HepG2 (cell line): ENCODE data around the gene BCAS3. TPM values are rescaled to one million over a fixed set of nuclear protein-coding genes. Genes with fewer than 3 reads are reported as not detected.

Experiments
- ATAC-seq: fragments of 200-7000 bp; cut with Tn5 transposase; 3 replicates; pipeline ENCODE4 v1.9.1; 2020; ENCODE audit warnings: mild to moderate bottlenecking, moderate library complexity
- BruUV-seq: library from RNA; stranded (reverse); fragments of 400-500 nt; replicated peaks from 2 replicates; lab custom pipeline; 2021; lab: Mats Ljungman, UMichigan
- CTCF ChIA-PET: fragments of 300-600 bp; formaldehyde crosslinking; extraction: SDS; loops from one replicate; lab custom pipeline; 2021; ENCODE audit warnings: low total read pairs, inconsistent platforms, low intra/inter-chr PET ratio; lab: Yijun Ruan, JAX
- POLR2A ChIA-PET: fragments of 350-600 bp; sonication (Branson Sonifier 250); formaldehyde crosslinking; loops from one replicate; lab custom pipeline; 2020; ENCODE audit warnings: antibody characterized with exemption, inconsistent platforms; lab: Yijun Ruan, JAX
- DNase-seq: peaks from one replicate; pipeline ENCODE4 v3.0.0-alpha.2; 2015; ENCODE audit warnings: low spot score
- FAIRE-seq: peaks from 3 replicates; lab custom pipeline; 2011; peaks lifted over from hg19 to GRCh38; lab: Jason Lieb, UNC
- H2AFZ ChIP-seq: one replicate; pipeline ENCODE4 v1.6.1; 2011; ENCODE audit warnings: low read length, inconsistent platforms
- H3K27ac ChIP-seq: fragments of 300-600 bp; 3 replicates; pipeline ENCODE4 v1.8.0; 2011; ENCODE audit warnings: mixed run types, mild to moderate bottlenecking, mixed read lengths, low read length, inconsistent platforms; ENCODE audit not compliant: insufficient read depth; ENCODE audit errors: extremely low read length
- H3K27me3 ChIP-seq, 2 experiments: fragments of 200-600 bp in 1 of 2; 2 replicates in 1 of 2; 3 replicates in 1 of 2; pipeline versions ENCODE4 v1.6.0 to v1.8.0; 2011; ENCODE audit warnings: low read length in 2 of 2, mild to moderate bottlenecking in 2 of 2, moderate library complexity in 2 of 2, inconsistent platforms in 1 of 2; ENCODE audit not compliant: insufficient read depth in 2 of 2, control insufficient read depth in 1 of 2
- H3K36me3 ChIP-seq, 2 experiments: fragments of 200-600 bp in 1 of 2; replicated peaks in 1 of 2; 2 replicates in 1 of 2; 3 replicates in 1 of 2; pipeline versions ENCODE4 v1.5.1 to v1.8.0; 2011; ENCODE audit warnings: low read length in 2 of 2, inconsistent platforms in 1 of 2; ENCODE audit not compliant: insufficient read depth in 2 of 2, control insufficient read depth in 1 of 2
- H3K4me1 ChIP-seq: 2 replicates; pipeline ENCODE4 v1.5.1; 2012; ENCODE audit warnings: low read length, inconsistent platforms; ENCODE audit not compliant: insufficient read depth
- H3K4me2 ChIP-seq: 2 replicates; pipeline ENCODE4 v1.6.0; 2011; ENCODE audit warnings: low read depth, low read length, inconsistent platforms
- H3K4me3 ChIP-seq, 3 experiments: fragments of 200-600 bp in 1 of 3; sonication (generic), shearing (Covaris generic) in 1 of 3; replicated peaks in 1 of 3; 2 replicates each; pipeline ENCODE4 v1.5.1; 2011 to 2016; ENCODE audit warnings: low read length in 3 of 3, inconsistent platforms in 2 of 3, low read depth in 2 of 3, mild to moderate bottlenecking in 2 of 3, control low read depth in 1 of 3, mixed read lengths in 1 of 3; ENCODE audit not compliant: insufficient read depth in 1 of 3
- H3K79me2 ChIP-seq: one replicate; pipeline ENCODE4 v1.6.1; 2011; ENCODE audit warnings: low read length, inconsistent platforms; ENCODE audit not compliant: insufficient read depth
- H3K9ac ChIP-seq: 2 replicates; pipeline ENCODE4 v1.6.0; 2011; ENCODE audit warnings: mild to moderate bottlenecking, low read depth, low read length, inconsistent platforms; ENCODE audit not compliant: insufficient read depth
- H3K9me3 ChIP-seq: 2 replicates; pipeline ENCODE4 v1.5.1; 2012; ENCODE audit warnings: mild to moderate bottlenecking, low read length
- H4K20me1 ChIP-seq: 2 replicates; pipeline ENCODE4 v1.6.0; 2011; ENCODE audit warnings: inconsistent platforms, mild to moderate bottlenecking, low read length, moderate library complexity; ENCODE audit not compliant: insufficient read depth
- ETV5 ChIP-seq: IDR thresholded peaks from 2 replicates; pipeline ENCODE4 v1.6.1; 2018; ENCODE audit warnings: missing biosample characterization, missing genetic modification reagents, inconsistent platforms, borderline replicate concordance
- FOXP1 ChIP-seq, 2 experiments: fragments of 450-650 bp in 1 of 2; IDR thresholded peaks; 2 replicates each; pipeline ENCODE4 v1.6.1; 2017 to 2018; ENCODE audit warnings: antibody characterized with exemption in 1 of 2
- ISX ChIP-seq: sonication (generic); formaldehyde crosslinking; conservative IDR thresholded peaks from 2 replicates; pipeline ENCODE4 v1.5.0; 2020; ENCODE audit warnings: missing genetic modification reagents
- KDM5A ChIP-seq: fragments of 200-600 bp; sonication (generic); IDR thresholded peaks from 2 replicates; pipeline ENCODE4 v1.7.0; 2018; ENCODE audit warnings: antibody characterized with exemption, mild to moderate bottlenecking, low read length, borderline replicate concordance
- LCORL ChIP-seq, 2 experiments: fragments of 450-650 bp in 1 of 2; sonication (generic) in 1 of 2; formaldehyde crosslinking in 1 of 2; IDR thresholded peaks; 2 replicates each; pipeline versions ENCODE4 v1.5.0 to v1.6.1; 2017 to 2020; ENCODE audit warnings: antibody characterized with exemption in 1 of 2, missing genetic modification reagents in 1 of 2
- NCOA1 ChIP-seq: sonication (generic); formaldehyde crosslinking; IDR thresholded peaks from 2 replicates; pipeline ENCODE4 v1.9.0; 2021; ENCODE audit warnings: missing genetic modification reagents
- RBFOX2 ChIP-seq: fragments of 200-400 bp; formaldehyde crosslinking; IDR thresholded peaks from 2 replicates; pipeline ENCODE4 v1.6.1; 2017; ENCODE audit warnings: low read depth, mild to moderate bottlenecking, low read length
- SP1 ChIP-seq, 2 experiments: fragments of 450-650 bp in 1 of 2; sonication (generic) in 1 of 2; formaldehyde crosslinking in 1 of 2; IDR thresholded peaks; 2 replicates each; pipeline versions ENCODE4 v1.4.0 to v1.6.1; 2016 to 2020; ENCODE audit warnings: missing genetic modification reagents in 1 of 2
- ZNF12 ChIP-seq: sonication (generic); formaldehyde crosslinking; IDR thresholded peaks from 2 replicates; pipeline ENCODE4 v1.5.0; 2020; ENCODE audit warnings: missing genetic modification reagents
- WGBS: methylation state at CpG from one replicate; pipeline ENCODE4 v1.1.6; 2017; ENCODE audit warnings: low lambda C conversion rate; 5-methylcytosine and 5-hydroxymethylcytosine counted together
- in situ Hi-C: cut with HindIII; loops from 2 replicates; pipeline ENCODE4 v1.10.0; 2017; ENCODE audit warnings: low pct_unique_long_range_greater_than_20kb; ENCODE audit not compliant: extremely low pct_ligation_motif_present
- intact Hi-C: fragments of 100-400 bp; cut with micrococcal nuclease; formaldehyde crosslinking; loops from one replicate; pipeline ENCODE4 v1.10.0; 2022; ENCODE audit not compliant: unreplicated experiment
- polyA plus RNA-seq, 8 experiments: library from polyadenylated mRNA; depleted of rRNA in 3 of 8; stranded (reverse) in 7 of 8; unstranded in 1 of 8; fragments of >200 nt; fragmentation: Illumina TruSeq in 4 of 8; extraction: Trizol in 4 of 8; gene quantifications; 2 replicates each; pipeline versions ENCODE4 v1.2.1 to v1.2.3, GENCODE V29; 2011 to 2016; ENCODE audit warnings: low read depth in 4 of 8, missing spikeins in 1 of 8, mixed read lengths in 1 of 8; ENCODE audit not compliant: insufficient read depth in 1 of 8
- total RNA-seq, 5 experiments: library from RNA; depleted of rRNA; stranded (reverse); fragments of >200 nt; fragmentation: Illumina TruSeq; extraction: Trizol; gene quantifications; 2 replicates each; pipeline ENCODE4 v1.2.3, GENCODE V29; 2016; ENCODE audit warnings: low read depth in 1 of 5
- TF ChIP-seq, protein P1 (sequence below): sonication (generic); formaldehyde crosslinking; IDR thresholded peaks from 2 replicates; pipeline ENCODE4 v1.5.0; 2020; ENCODE audit warnings: missing genetic modification reagents, mild to moderate bottlenecking, borderline replicate concordance
- TF ChIP-seq, protein P2 (sequence below): sonication (generic); formaldehyde crosslinking; IDR thresholded peaks from 2 replicates; pipeline ENCODE4 v1.5.0; 2020; ENCODE audit warnings: missing genetic modification reagents
- TF ChIP-seq, protein P3 (sequence below): sonication (generic); formaldehyde crosslinking; IDR thresholded peaks from 2 replicates; pipeline ENCODE4 v1.5.0; 2020; ENCODE audit warnings: mild to moderate bottlenecking, low read depth, missing genetic modification reagents, borderline replicate concordance
- TF ChIP-seq, protein P4 (sequence below): sonication (generic); formaldehyde crosslinking; IDR thresholded peaks from 2 replicates; pipeline ENCODE4 v1.4.0; 2020; ENCODE audit warnings: missing genetic modification reagents, low read depth, mild to moderate bottlenecking, borderline replicate concordance
- TF ChIP-seq, protein P5 (sequence below): sonication (generic); formaldehyde crosslinking; IDR thresholded peaks from 2 replicates; pipeline ENCODE4 v1.5.0; 2020; ENCODE audit warnings: missing genetic modification reagents
- TF ChIP-seq, protein P6 (sequence below): IDR thresholded peaks from 2 replicates; pipeline ENCODE4 v1.6.1; 2016; ENCODE audit warnings: control low read depth

The BCAS3 gene
- total and polyA plus RNA-seq, 2 of the 13 experiments (the other 11 are each of a cell fraction or from before 2014, with no cell fraction given) = 10.7 to 11.2 TPM

DNA sequence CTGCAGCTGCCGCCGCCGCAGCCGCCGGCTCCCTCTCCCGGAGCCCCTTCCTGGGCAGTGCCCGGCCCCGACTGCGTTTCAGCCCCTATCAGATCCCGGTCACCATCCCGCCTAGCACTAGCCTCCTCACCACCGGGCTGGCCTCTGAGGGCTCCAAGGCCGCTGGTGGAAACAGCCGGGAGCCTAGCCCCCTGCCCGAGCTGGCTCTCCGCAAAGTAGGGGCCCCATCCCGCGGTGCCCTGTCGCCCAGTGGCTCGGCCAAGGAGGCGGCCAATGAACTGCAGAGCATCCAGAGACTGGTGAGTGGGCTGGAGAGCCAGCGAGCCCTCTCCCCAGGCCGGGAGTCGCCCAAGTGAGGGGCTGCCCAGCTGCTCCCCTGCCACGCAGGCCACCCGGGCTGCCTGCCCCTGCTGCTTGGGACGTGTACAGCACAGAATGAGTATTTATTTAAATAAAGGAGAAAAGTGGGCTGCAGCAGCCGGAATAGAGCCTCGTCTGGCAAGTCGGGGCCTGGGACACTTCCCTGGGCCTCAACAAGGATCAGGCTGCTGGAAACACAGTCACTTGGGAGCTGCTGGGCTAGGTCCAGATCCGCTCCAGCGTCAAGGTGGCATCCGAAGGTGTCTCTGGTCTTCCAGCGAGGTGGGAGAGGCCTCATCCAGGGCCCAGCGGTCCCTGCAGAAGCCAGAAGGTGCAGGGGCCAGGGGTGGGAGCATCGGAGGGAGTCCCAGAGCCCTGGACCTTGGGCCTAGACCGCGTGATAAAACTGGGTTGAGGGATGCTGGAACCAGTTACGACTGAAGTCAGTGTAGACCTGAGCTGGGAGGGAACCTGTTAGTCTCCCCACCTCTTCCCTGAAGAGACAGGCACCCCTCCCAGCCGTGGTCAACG is 730.7 kb downstream of the BCAS3 start:
- POLR2A ChIA-PET = interaction anchor here (1.0 to 3.7 kb wide), 2 partner anchors 9 to 53 kb away, joined by 3 to 19 read pairs; partner anchors contain the start of gene TBX2
- no peak overlapping the region for H3K27ac ChIP-seq
- no peak overlapping the region for H2AFZ ChIP-seq
- FAIRE-seq = no peak
- no TSS peak for BruUV-seq
- peaks cover 37% of the 10 kb centered on the region for H3K4me1 ChIP-seq
- no peaks in the 10 kb centered on the region for H3K27me3 ChIP-seq
- DNase-seq = no peak
- intact Hi-C loops (loop anchor here (1.0 to 5.0 kb wide), 3 partner anchors 344 to 438 kb away; no protein-coding TSS in a partner anchor), in situ Hi-C loops (no loop called here)
- H3K9ac ChIP-seq = no peak overlapping the region
- no peaks in the 10 kb centered on the region for H3K79me2 ChIP-seq
- H3K9me3 ChIP-seq = no peaks in the 10 kb centered on the region
- no peak for ATAC-seq
- WGBS = 95% methylated on average over 41 of the region's 41 CpGs
- peaks cover 0 to 5% of the 10 kb centered on the region in 2 experiments; a peak in 2 of 5 replicates for H3K36me3 ChIP-seq
- 0 out of 6 replicates have a peak overlapping the region, but pooled peaks of 1 of the 3 experiments have one; percentile 77 for H3K4me3 ChIP-seq
- CTCF ChIA-PET = interaction anchor here (1.6 to 1.8 kb wide), 4 partner anchors 52 to 437 kb away, joined by 3 to 13 read pairs (median 9); no protein-coding TSS in a partner anchor
- H4K20me1 ChIP-seq = no peaks in the 10 kb centered on the region
- H3K4me2 ChIP-seq = peak overlapping the region; percentile 92
- TF ChIP-seq, protein P1, sequence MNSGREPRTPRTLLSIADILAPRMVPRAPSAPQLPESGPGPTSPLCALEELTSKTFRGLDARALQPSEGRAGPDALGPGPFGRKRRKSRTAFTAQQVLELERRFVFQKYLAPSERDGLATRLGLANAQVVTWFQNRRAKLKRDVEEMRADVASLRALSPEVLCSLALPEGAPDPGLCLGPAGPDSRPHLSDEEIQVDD (CRISPR knock-in tag) = no peak
- TF ChIP-seq, protein P2, sequence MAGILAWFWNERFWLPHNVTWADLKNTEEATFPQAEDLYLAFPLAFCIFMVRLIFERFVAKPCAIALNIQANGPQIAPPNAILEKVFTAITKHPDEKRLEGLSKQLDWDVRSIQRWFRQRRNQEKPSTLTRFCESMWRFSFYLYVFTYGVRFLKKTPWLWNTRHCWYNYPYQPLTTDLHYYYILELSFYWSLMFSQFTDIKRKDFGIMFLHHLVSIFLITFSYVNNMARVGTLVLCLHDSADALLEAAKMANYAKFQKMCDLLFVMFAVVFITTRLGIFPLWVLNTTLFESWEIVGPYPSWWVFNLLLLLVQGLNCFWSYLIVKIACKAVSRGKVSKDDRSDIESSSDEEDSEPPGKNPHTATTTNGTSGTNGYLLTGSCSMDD = no peak
- TF ChIP-seq SP1 (IDR thresholded peaks at IDR 0.05) = no peak
- no peak for TF ChIP-seq SP1 (CRISPR knock-in tag; IDR thresholded peaks at IDR 0.05)
- peak; percentile 68 for TF ChIP-seq RBFOX2
- TF ChIP-seq, protein P3, sequence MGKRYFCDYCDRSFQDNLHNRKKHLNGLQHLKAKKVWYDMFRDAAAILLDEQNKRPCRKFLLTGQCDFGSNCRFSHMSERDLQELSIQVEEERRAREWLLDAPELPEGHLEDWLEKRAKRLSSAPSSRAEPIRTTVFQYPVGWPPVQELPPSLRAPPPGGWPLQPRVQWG (CRISPR knock-in tag) = no peak
- no peak for TF ChIP-seq ZNF12 (CRISPR knock-in tag)
- TF ChIP-seq FOXP1 (IDR thresholded peaks at IDR 0.05) = no peak
- TF ChIP-seq FOXP1 (CRISPR knock-in tag; IDR thresholded peaks at IDR 0.05) = no peak
- 0 out of 2 replicates have a peak, but pooled peaks have one; percentile 5 for TF ChIP-seq ETV5 (CRISPR knock-in tag)
- no peak for TF ChIP-seq KDM5A
- TF ChIP-seq, protein P4, sequence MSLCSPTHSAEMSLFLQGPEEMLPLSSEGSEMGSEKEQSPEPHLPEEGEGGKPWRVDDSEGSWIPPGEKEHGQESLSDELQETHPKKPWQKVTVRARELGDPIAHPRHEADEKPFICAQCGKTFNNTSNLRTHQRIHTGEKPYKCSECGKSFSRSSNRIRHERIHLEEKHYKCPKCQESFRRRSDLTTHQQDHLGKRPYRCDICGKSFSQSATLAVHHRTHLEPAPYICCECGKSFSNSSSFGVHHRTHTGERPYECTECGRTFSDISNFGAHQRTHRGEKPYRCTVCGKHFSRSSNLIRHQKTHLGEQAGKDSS (CRISPR knock-in tag) = no peak
- no peak for TF ChIP-seq LCORL (IDR thresholded peaks at IDR 0.05)
- TF ChIP-seq LCORL (CRISPR knock-in tag; IDR thresholded peaks at IDR 0.05) = no peak
- no peak for TF ChIP-seq NCOA1 (CRISPR knock-in tag)
- TF ChIP-seq, protein P5, sequence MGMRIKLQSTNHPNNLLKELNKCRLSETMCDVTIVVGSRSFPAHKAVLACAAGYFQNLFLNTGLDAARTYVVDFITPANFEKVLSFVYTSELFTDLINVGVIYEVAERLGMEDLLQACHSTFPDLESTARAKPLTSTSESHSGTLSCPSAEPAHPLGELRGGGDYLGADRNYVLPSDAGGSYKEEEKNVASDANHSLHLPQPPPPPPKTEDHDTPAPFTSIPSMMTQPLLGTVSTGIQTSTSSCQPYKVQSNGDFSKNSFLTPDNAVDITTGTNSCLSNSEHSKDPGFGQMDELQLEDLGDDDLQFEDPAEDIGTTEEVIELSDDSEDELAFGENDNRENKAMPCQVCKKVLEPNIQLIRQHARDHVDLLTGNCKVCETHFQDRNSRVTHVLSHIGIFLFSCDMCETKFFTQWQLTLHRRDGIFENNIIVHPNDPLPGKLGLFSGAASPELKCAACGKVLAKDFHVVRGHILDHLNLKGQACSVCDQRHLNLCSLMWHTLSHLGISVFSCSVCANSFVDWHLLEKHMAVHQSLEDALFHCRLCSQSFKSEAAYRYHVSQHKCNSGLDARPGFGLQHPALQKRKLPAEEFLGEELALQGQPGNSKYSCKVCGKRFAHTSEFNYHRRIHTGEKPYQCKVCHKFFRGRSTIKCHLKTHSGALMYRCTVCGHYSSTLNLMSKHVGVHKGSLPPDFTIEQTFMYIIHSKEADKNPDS = no peak
- TF ChIP-seq, protein P6, sequence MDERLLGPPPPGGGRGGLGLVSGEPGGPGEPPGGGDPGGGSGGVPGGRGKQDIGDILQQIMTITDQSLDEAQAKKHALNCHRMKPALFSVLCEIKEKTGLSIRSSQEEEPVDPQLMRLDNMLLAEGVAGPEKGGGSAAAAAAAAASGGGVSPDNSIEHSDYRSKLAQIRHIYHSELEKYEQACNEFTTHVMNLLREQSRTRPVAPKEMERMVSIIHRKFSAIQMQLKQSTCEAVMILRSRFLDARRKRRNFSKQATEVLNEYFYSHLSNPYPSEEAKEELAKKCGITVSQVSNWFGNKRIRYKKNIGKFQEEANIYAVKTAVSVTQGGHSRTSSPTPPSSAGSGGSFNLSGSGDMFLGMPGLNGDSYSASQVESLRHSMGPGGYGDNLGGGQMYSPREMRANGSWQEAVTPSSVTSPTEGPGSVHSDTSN (CRISPR knock-in tag) = no peak
- TF ChIP-seq ISX (CRISPR knock-in tag) = no peak
